H1 (cell line): ENCODE measurements around the gene BCO1. TPM values are rescaled to one million over a fixed set of nuclear protein-coding genes. Genes with fewer than 3 reads are reported as not detected.

Experiments used
- CTCF ChIA-PET: fragments of 300-600 bp; sonication (Branson Sonifier 250); formaldehyde crosslinking; loops from one replicate; lab custom pipeline; 2021; ENCODE audit not compliant: partially characterized antibody; lab: Charles Lee
- POLR2A ChIA-PET: fragments of 300-600 bp; sonication (Branson Sonifier 250); formaldehyde crosslinking; loops from one replicate; lab custom pipeline; 2021; ENCODE audit warnings: inconsistent platforms; ENCODE audit not compliant: partially characterized antibody; lab: Charles Lee
- DNase-seq, 2 experiments: peaks; one replicate each; pipeline versions ENCODE4 v3.0.0 to v3.0.0-alpha.2; 2010 to 2022; ENCODE audit warnings: low spot score in 2 of 2, low read depth in 1 of 2, mixed read lengths in 1 of 2
- FAIRE-seq: peaks from 2 replicates; lab custom pipeline; 2011; peaks lifted over from hg19 to GRCh38; lab: Jason Lieb, UNC
- H2AFZ ChIP-seq: 2 replicates; pipeline ENCODE4 v1.8.1; 2012; ENCODE audit warnings: low read length, inconsistent platforms
- H2AK5ac ChIP-seq: 2 replicates; pipeline ENCODE4 v1.6.1; 2013; ENCODE audit warnings: low read depth, low read length
- H2BK120ac ChIP-seq: replicated peaks from 2 replicates; pipeline ENCODE3; 2013; ENCODE audit warnings: low read depth, low read length, inconsistent platforms
- H2BK12ac ChIP-seq: 2 replicates; pipeline ENCODE4 v1.6.1; 2013; ENCODE audit warnings: low read depth, low read length
- H2BK15ac ChIP-seq: 2 replicates; pipeline ENCODE4 v1.6.1; 2013; ENCODE audit warnings: low read length
- H2BK20ac ChIP-seq: 2 replicates; pipeline ENCODE4 v1.6.1; 2013; ENCODE audit warnings: low read length
- H2BK5ac ChIP-seq: 2 replicates; pipeline ENCODE4 v1.6.1; 2013; ENCODE audit warnings: low read depth, low read length
- H3K14ac ChIP-seq: 2 replicates; pipeline ENCODE4 v1.6.1; 2013; ENCODE audit warnings: inconsistent platforms; ENCODE audit not compliant: insufficient read length
- H3K18ac ChIP-seq: 2 replicates; pipeline ENCODE4 v1.6.1; 2013; ENCODE audit warnings: low read length; ENCODE audit errors: extremely low read depth
- H3K23ac ChIP-seq: 2 replicates; pipeline ENCODE4 v1.6.1; 2013; ENCODE audit warnings: inconsistent platforms; ENCODE audit not compliant: insufficient read length
- H3K23me2 ChIP-seq: 2 replicates; pipeline ENCODE4 v1.6.1; 2013; ENCODE audit warnings: low read depth, low read length
- H3K27ac ChIP-seq: 2 replicates; pipeline ENCODE4 v1.6.1; 2011; ENCODE audit warnings: low read depth, low read length, inconsistent platforms
- H3K27me3 ChIP-seq, 4 experiments: replicated peaks in 1 of 4; 1 replicate in 1 of 4; 2 replicates in 3 of 4; pipeline versions ENCODE4 v1.6.1 to v1.8.1; 2011 to 2013; ENCODE audit warnings: low read length in 3 of 4, mild to moderate bottlenecking in 3 of 4, inconsistent platforms in 2 of 4, mixed read lengths in 2 of 4, moderate library complexity in 1 of 4; ENCODE audit not compliant: control insufficient read depth in 3 of 4, insufficient read depth in 3 of 4; ENCODE audit errors: extremely low read depth in 1 of 4
- H3K36me3 ChIP-seq, 4 experiments: 2 replicates each; pipeline versions ENCODE4 v1.6.1 to v1.8.1; 2011 to 2013; ENCODE audit warnings: mild to moderate bottlenecking in 4 of 4, low read length in 3 of 4, moderate library complexity in 2 of 4, control low read depth in 1 of 4, inconsistent platforms in 1 of 4; ENCODE audit not compliant: insufficient read depth in 4 of 4, control insufficient read depth in 2 of 4
- H3K4ac ChIP-seq: replicated peaks from 2 replicates; pipeline ENCODE3; 2013; ENCODE audit warnings: low read length, low read depth, mixed read lengths, inconsistent platforms; ENCODE audit not compliant: insufficient read length
- H3K4me1 ChIP-seq, 4 experiments: replicated peaks in 1 of 4; 1 replicate in 1 of 4; 2 replicates in 3 of 4; pipeline versions ENCODE4 v1.6.1 to v1.8.1; 2011 to 2013; ENCODE audit warnings: low read length in 3 of 4, inconsistent platforms in 2 of 4, mixed read lengths in 1 of 4; ENCODE audit not compliant: insufficient read depth in 4 of 4, control insufficient read depth in 3 of 4
- H3K4me2 ChIP-seq, 2 experiments: 2 replicates each; pipeline versions ENCODE4 v1.6.1 to v1.8.1; 2011 to 2013; ENCODE audit warnings: low read depth in 2 of 2, low read length in 2 of 2, control low read depth in 1 of 2, inconsistent platforms in 1 of 2, mild to moderate bottlenecking in 1 of 2; ENCODE audit not compliant: insufficient read depth in 1 of 2
- H3K4me3 ChIP-seq, 4 experiments: fragments of 200-600, 300-600 bp in 1 of 4; sonication (generic), shearing (Covaris generic), sonication (Bioruptor Twin) in 1 of 4; 2 replicates each; pipeline versions ENCODE4 v1.5.1 to v1.8.1; 2011 to 2016; ENCODE audit warnings: low read length in 4 of 4, low read depth in 3 of 4, control low read depth in 2 of 4, inconsistent platforms in 2 of 4, mild to moderate bottlenecking in 2 of 4, mixed read lengths in 1 of 4, moderate library complexity in 1 of 4; ENCODE audit not compliant: insufficient read depth in 2 of 4; ENCODE audit errors: extremely low read depth in 1 of 4
- H3K56ac ChIP-seq: replicated peaks from 2 replicates; pipeline ENCODE3; 2013; ENCODE audit warnings: low read depth, mild to moderate bottlenecking, mixed read lengths, low read length, inconsistent platforms; ENCODE audit not compliant: insufficient read length
- H3K79me1 ChIP-seq: 2 replicates; pipeline ENCODE4 v1.6.1; 2013; ENCODE audit warnings: low read depth, low read length, control low read depth
- H3K79me2 ChIP-seq, 2 experiments: 2 replicates each; pipeline versions ENCODE4 v1.6.1 to v1.8.1; 2012 to 2013; ENCODE audit warnings: low read length in 2 of 2, mild to moderate bottlenecking in 2 of 2, inconsistent platforms in 1 of 2; ENCODE audit not compliant: insufficient read depth in 2 of 2, control insufficient read depth in 1 of 2
- H3K9ac ChIP-seq, 4 experiments: replicated peaks in 1 of 4; 1 replicate in 1 of 4; 2 replicates in 3 of 4; pipeline versions ENCODE4 v1.6.1 to v1.8.1; 2011 to 2013; ENCODE audit warnings: low read depth in 3 of 4, low read length in 3 of 4, control low read depth in 2 of 4, mild to moderate bottlenecking in 2 of 4, moderate library complexity in 2 of 4, inconsistent platforms in 1 of 4; ENCODE audit errors: extremely low read depth in 1 of 4
- H3K9me3 ChIP-seq, 2 experiments: 2 replicates each; pipeline versions ENCODE4 v1.6.1 to v1.8.1; 2012 to 2013; ENCODE audit warnings: mild to moderate bottlenecking in 2 of 2, moderate library complexity in 2 of 2, control low read depth in 1 of 2, inconsistent platforms in 1 of 2, low read depth in 1 of 2, low read length in 1 of 2, mixed read lengths in 1 of 2; ENCODE audit not compliant: insufficient read depth in 2 of 2
- H4K20me1 ChIP-seq, 2 experiments: replicated peaks in 1 of 2; 2 replicates each; pipeline versions ENCODE3 to v1.8.1; 2011 to 2013; ENCODE audit warnings: inconsistent platforms in 2 of 2, low read length in 2 of 2, mild to moderate bottlenecking in 1 of 2; ENCODE audit not compliant: insufficient read depth in 2 of 2, control insufficient read depth in 1 of 2
- H4K5ac ChIP-seq: 2 replicates; pipeline ENCODE4 v1.6.1; 2013; ENCODE audit warnings: low read length, low read depth, mixed read lengths, inconsistent platforms; ENCODE audit not compliant: insufficient read length
- H4K8ac ChIP-seq: 2 replicates; pipeline ENCODE4 v1.8.0; 2013; ENCODE audit warnings: mild to moderate bottlenecking, moderate library complexity, low read length, inconsistent platforms; ENCODE audit not compliant: insufficient read depth; ENCODE audit errors: extremely low read depth
- H4K91ac ChIP-seq: replicated peaks from 2 replicates; pipeline ENCODE3; 2013; ENCODE audit warnings: low read length, mixed read lengths, inconsistent platforms; ENCODE audit not compliant: insufficient read length
- ATF2 ChIP-seq: IDR thresholded peaks from 2 replicates; pipeline ENCODE4 v1.6.1; 2012; ENCODE audit warnings: low read length, inconsistent platforms
- CEBPB ChIP-seq: IDR thresholded peaks from 2 replicates; pipeline ENCODE4 v1.6.1; 2012; ENCODE audit warnings: low read depth, low read length
- HDAC2 ChIP-seq, 2 experiments: fragments of 300-600 bp in 1 of 2; sonication (generic) in 1 of 2; IDR thresholded peaks; 2 replicates each; pipeline ENCODE4 v1.6.1; 2011 to 2012; ENCODE audit warnings: low read depth in 2 of 2, low read length in 2 of 2, mild to moderate bottlenecking in 2 of 2, moderate library complexity in 2 of 2, borderline replicate concordance in 1 of 2, inconsistent platforms in 1 of 2
- SP4 ChIP-seq: IDR thresholded peaks from 2 replicates; pipeline ENCODE4 v1.6.1; 2012; ENCODE audit warnings: low read length, inconsistent platforms
- WGBS, 2 experiments: shearing (Covaris generic) in 1 of 2; methylation state at CpG; one replicate each; pipeline versions ENCODE4 v1.1.6 to v1.1.7; 2013 to 2015; ENCODE audit warnings: low lambda C conversion rate in 2 of 2, mixed read lengths in 2 of 2, inconsistent platforms in 1 of 2, low coverage in 1 of 2, missing lambda C conversion rate in 1 of 2; ENCODE audit not compliant: insufficient replicate concordance in 2 of 2, insufficient coverage in 1 of 2, insufficient read length in 1 of 2; ENCODE audit errors: extremely low coverage in 1 of 2, missing lambda C conversion rate in 1 of 2; 5-methylcytosine and 5-hydroxymethylcytosine counted together
- polyA plus RNA-seq, 7 experiments: library from polyadenylated mRNA; depleted of rRNA in 3 of 7; stranded (reverse) in 5 of 7; unstranded in 2 of 7; fragments of >200 nt in 5 of 7; fragments of 200-250 nt in 2 of 7; gene quantifications; 1 replicate in 5 of 7; 2 replicates in 1 of 7; 4 replicates in 1 of 7; pipeline versions ENCODE4 v1.2.1 to v1.2.3, GENCODE V29; 2011 to 2013; ENCODE audit warnings: missing spikeins in 2 of 7, mixed read lengths in 2 of 7
- total RNA-seq: library from RNA; stranded (reverse); fragmentation: NEBNext Ultra II Directional; extraction: Animal tissue kit (Norgen Biotek cat#: 25700); gene quantifications from 2 replicates; pipeline ENCODE4 v1.2.1, GENCODE V29; 2021

The BCO1 gene
- total and polyA plus RNA-seq, 2 of the 8 experiments (the other 6 are each of a cell fraction or from before 2014, with no cell fraction given), result 0.21 TPM; not detected in 1

- Histone ChIP-seq H3K9ac (no peak overlapping the region), H3K36me3 (no peaks in the 10 kb centered on the region), H4K20me1 (no peaks in the 10 kb centered on the region), H3K27ac (no peak overlapping the region), H3K23me2 (no peaks in the 10 kb centered on the region), H4K8ac (no peak overlapping the region), H4K91ac (no peak overlapping the region), H3K27me3 (no peaks in the 10 kb centered on the region), H3K4ac (no peak overlapping the region), H3K4me2 (no peak overlapping the region), H2BK20ac (no peak overlapping the region), H3K56ac (no peak overlapping the region), H3K18ac (no peak overlapping the region), H2AFZ (no peak overlapping the region), H3K23ac (no peak overlapping the region), H2BK12ac (no peak overlapping the region), H3K9me3 (no peaks in the 10 kb centered on the region), H2AK5ac (no peak overlapping the region), H3K4me1 (no peaks in the 10 kb centered on the region), H3K79me1 (no peaks in the 10 kb centered on the region), H2BK5ac (no peak overlapping the region), H3K79me2 (no peaks in the 10 kb centered on the region), H3K4me3 (no peak overlapping the region), H4K5ac (no peak overlapping the region), H2BK120ac (no peak overlapping the region), H2BK15ac (no peak overlapping the region), H3K14ac (no peak overlapping the region)
- DNase-seq (no peak), FAIRE-seq (no peak)
- WGBS, 2 experiments, result 61% methylated on average over 2 of the region's 2 CpGs; no CpG with 5 or more reads in 1 of the 2 experiments
- ChIA-PET CTCF (interaction anchor here (1.5 kb wide), 1 partner anchor 10 kb away, joined by 3 read pairs; no protein-coding TSS in a partner anchor), POLR2A (no interaction called here)
- TF ChIP-seq HDAC2 (IDR thresholded peaks at IDR 0.05; ENCODE audit: borderline replicate concordance in 1 of 2, low read depth in 2 of 2, low read length in 2 of 2), result no peak
- TF ChIP-seq ATF2, result no peak
- no peak for TF ChIP-seq CEBPB
- no peak for TF ChIP-seq SP4
Observed at GRCh38 chr16:81251871-81252270, 13.4 kb downstream of the BCO1 start.
